Transverse colon (tissue), 4 donors: ENCODE measurements around the gene EXOC6. TPM values are rescaled to one million over a fixed set of nuclear protein-coding genes. Genes with fewer than 3 reads are reported as not detected.

ENCODE experiments used
- DNase-seq: peaks from one replicate; pipeline ENCODE4 v3.0.0-alpha.2; 2019
- H3K27ac ChIP-seq, 4 donors: fragments of 200-600 bp; sonication (generic); 2 replicates each; pipeline ENCODE4 v1.5.1; 2016 to 2018; ENCODE audit warnings: inconsistent platforms in 4 of 4
- H3K27me3 ChIP-seq: fragments of 200-600 bp; sonication (generic); 2 replicates; pipeline ENCODE4 v1.5.1; 2017; ENCODE audit warnings: inconsistent platforms
- H3K36me3 ChIP-seq, 4 donors: fragments of 200-600 bp; sonication (generic); 2 replicates each; pipeline ENCODE4 v1.5.1; 2017 to 2019; ENCODE audit warnings: inconsistent platforms in 4 of 4
- H3K4me1 ChIP-seq, 4 donors: fragments of 200-600 bp; sonication (generic); 2 replicates each; pipeline ENCODE4 v1.5.1; 2017 to 2020; ENCODE audit warnings: inconsistent platforms in 4 of 4
- H3K4me3 ChIP-seq, 4 donors: fragments of 200-600 bp; sonication (generic); 1 replicate in 1 of 4; 2 replicates in 3 of 4; pipeline versions ENCODE4 v1.5.1 to v1.6.1; 2017 to 2019; ENCODE audit warnings: inconsistent platforms in 4 of 4
- H3K9me3 ChIP-seq, 2 donors: fragments of 200-600 bp; sonication (generic); 2 replicates each; pipeline ENCODE4 v1.5.1; 2017 to 2019; ENCODE audit warnings: inconsistent platforms in 2 of 2
- CTCF ChIP-seq, 5 experiments: fragments of 200-600 bp in 3 of 5; fragments of 450-650 bp in 2 of 5; sonication (generic) in 3 of 5; IDR thresholded peaks; 1 replicate in 2 of 5; 2 replicates in 3 of 5; pipeline ENCODE4 v1.5.1; 2016 to 2017; ENCODE audit warnings: antibody characterized with exemption in 5 of 5, inconsistent platforms in 3 of 5, mild to moderate bottlenecking in 2 of 5, moderate library complexity in 1 of 5
- EP300 ChIP-seq: sonication (generic); formaldehyde crosslinking; IDR thresholded peaks from one replicate; pipeline ENCODE4 v1.6.1; 2017; ENCODE audit warnings: antibody characterized with exemption, low read depth
- POLR2A ChIP-seq: fragments of 450-650 bp; IDR thresholded peaks from one replicate; pipeline ENCODE4 v1.6.1; 2016; ENCODE audit warnings: antibody characterized with exemption, mild to moderate bottlenecking, moderate library complexity
- POLR2AphosphoS5 ChIP-seq, 3 donors: sonication (generic); formaldehyde crosslinking; IDR thresholded peaks; one replicate each; pipeline ENCODE4 v1.6.1; 2016; ENCODE audit warnings: antibody characterized with exemption in 3 of 3
- WGBS, 2 donors: methylation state at CpG; one replicate each; pipeline ENCODE4 v1.1.5; 2018; ENCODE audit warnings: low coverage in 1 of 2; 5-methylcytosine and 5-hydroxymethylcytosine counted together
- in situ Hi-C, 4 donors: fragments of 200-750 bp; cut with MboI; loops; one replicate each; pipeline versions ENCODE4 v1.15.0 to v1.15.1; 2017; ENCODE audit warnings: low sequenced_read_pairs in 3 of 4, low pct_ligation_motif_present in 1 of 4, low pct_unique_long_range_greater_than_20kb in 1 of 4
- intact Hi-C: fragments of 100-400 bp; cut with DNase I; formaldehyde crosslinking; loops from one replicate; pipeline ENCODE4 v1.15.1; 2023; ENCODE audit warnings: low total_unique reads
- total RNA-seq, 4 donors: library from RNA; depleted of rRNA; stranded (reverse); fragments of >200 nt; gene quantifications; one replicate each; pipeline ENCODE4 v1.1.0, GENCODE V29; 2016

EXOC6 gene
- total RNA-seq, 4 donors from 2014 or later, result 1.9 to 13.1 (median 11.6) TPM

GRCh38 chr10:92848037-92848440 is 281 bp upstream of the EXOC6 start:
- H3K36me3 ChIP-seq, result no peaks in the 10 kb centered on the region
- TF ChIP-seq POLR2A, result no peak
- no peaks in the 10 kb centered on the region for H3K9me3 ChIP-seq
- in situ Hi-C loops (no loop called here), intact Hi-C loops (no loop called here)
- H3K27ac ChIP-seq, result peak overlapping the region; percentile 87 to 92 (median 88)
- H3K27me3 ChIP-seq, result no peaks in the 10 kb centered on the region
- 2 to 3% methylated on average over 6 to 11 of the region's 32 CpGs for WGBS, 2 donors
- H3K4me1 ChIP-seq, result peaks cover 5 to 23% (median 11%) of the 10 kb centered on the region in 4 donors
- H3K4me3 ChIP-seq, result peak overlapping the region; percentile 59 to 97 (median 81)
- DNase-seq, result no peak

GRCh38 chr10:92849234-92849525 is 860 bp downstream of the EXOC6 start:
- Histone ChIP-seq H3K27me3 (no peaks in the 10 kb centered on the region), H3K4me3 (peak overlapping the region; percentile 46 to 97 (median 81)), H3K4me1 (peaks cover 5 to 19% (median 11%) of the 10 kb centered on the region in 4 donors), H3K36me3 (no peaks in the 10 kb centered on the region), H3K9me3 (no peaks in the 10 kb centered on the region), H3K27ac (peak overlapping the region; percentile 87 to 92 (median 88))
- in situ Hi-C loops (no loop called here), intact Hi-C loops (no loop called here)
- no peak for DNase-seq
- no peak for TF ChIP-seq POLR2AphosphoS5 (IDR thresholded peaks at IDR 0.05)
- TF ChIP-seq CTCF (IDR thresholded peaks at IDR 0.05), result no peak
- TF ChIP-seq POLR2A, result no peak
- TF ChIP-seq EP300, result no peak
- 0 to 1% methylated on average over 5 to 7 of the region's 7 CpGs for WGBS, 2 donors

- WGBS, 2 donors, result 28 to 49% methylated on average over 2 of the region's 2 CpGs
- Histone ChIP-seq H3K36me3 (no peaks in the 10 kb centered on the region), H3K27me3 (no peaks in the 10 kb centered on the region), H3K27ac (peak overlapping the region in 1 of 4 donors; percentile 89), H3K4me3 (peak overlapping the region in 1 of 4 donors; percentile 91), H3K9me3 (no peaks in the 10 kb centered on the region), H3K4me1 (peaks cover 5 to 19% (median 11%) of the 10 kb centered on the region in 4 donors)
- in situ Hi-C loops (loop anchor here in 1 of 4 donors (25.0 kb wide), 1 partner anchor 337 kb away; no protein-coding TSS in a partner anchor), intact Hi-C loops (no loop called here)
- no peak for DNase-seq
- TF ChIP-seq EP300 (no peak), CTCF (IDR thresholded peaks at IDR 0.05) (no peak), POLR2AphosphoS5 (IDR thresholded peaks at IDR 0.05) (no peak)
Observed at GRCh38 chr10:92849576-92850090, 1.3 kb downstream of the EXOC6 start.

GRCh38 chr10:92850185-92850584 is 1.9 kb downstream of the EXOC6 start:
- in situ Hi-C loops (loop anchor here in 1 of 4 donors (25.0 kb wide), 1 partner anchor 338 kb away; no protein-coding TSS in a partner anchor), intact Hi-C loops (no loop called here)
- Histone ChIP-seq H3K4me3 (no peak overlapping the region), H3K27ac (no peak overlapping the region), H3K36me3 (no peaks in the 10 kb centered on the region), H3K27me3 (no peaks in the 10 kb centered on the region), H3K4me1 (peaks cover 5 to 19% (median 11%) of the 10 kb centered on the region in 4 donors), H3K9me3 (no peaks in the 10 kb centered on the region)
- 89 to 92% methylated on average over 2 of the region's 2 CpGs for WGBS, 2 donors
- DNase-seq, result no peak
- no peak for TF ChIP-seq POLR2A
- TF ChIP-seq EP300, result no peak
- TF ChIP-seq CTCF (IDR thresholded peaks at IDR 0.05), result no peak
- no peak for TF ChIP-seq POLR2AphosphoS5 (IDR thresholded peaks at IDR 0.05)

GRCh38 chr10:92851003-92851402 is 2.7 kb downstream of the EXOC6 start:
- Histone ChIP-seq H3K27me3 (no peaks in the 10 kb centered on the region), H3K4me3 (no peak overlapping the region), H3K9me3 (no peaks in the 10 kb centered on the region), H3K27ac (no peak overlapping the region), H3K36me3 (no peaks in the 10 kb centered on the region), H3K4me1 (peaks cover 5 to 19% (median 11%) of the 10 kb centered on the region in 4 donors)
- WGBS, 2 donors, result 94 to 97% methylated on average over 4 of the region's 4 CpGs
- intact Hi-C loops, result no loop called here
- DNase-seq, result no peak
- no peak for TF ChIP-seq EP300
- TF ChIP-seq POLR2AphosphoS5 (IDR thresholded peaks at IDR 0.05), result no peak
- TF ChIP-seq POLR2A, result no peak
- no peak for TF ChIP-seq CTCF (IDR thresholded peaks at IDR 0.05)
- in situ Hi-C loops, result loop anchor here in 1 of 4 donors (25.0 kb wide), 1 partner anchor 339 kb away; no protein-coding TSS in a partner anchor
